Activated CD4-positive, alpha-beta T cell treated with anti-CD3 and anti-CD28 coated beads for 4 hours (primary cell): Measurements from ENCODE around the gene ARHGEF11.

ENCODE experiments used
- DNase-seq, 2 donors: peaks; one replicate each; pipeline ENCODE4 v3.0.0-alpha.2; 2020

The ARHGEF11 gene

GRCh38 chr1:156892190-156893047, 153.1 kb downstream of the ARHGEF11 start:
- peak; percentile 85 to 87 for DNase-seq

- peak; percentile 41 to 55 for DNase-seq
Observed at GRCh38 chr1:156889802-156890580, 155.6 kb downstream of the ARHGEF11 start.

DNA sequence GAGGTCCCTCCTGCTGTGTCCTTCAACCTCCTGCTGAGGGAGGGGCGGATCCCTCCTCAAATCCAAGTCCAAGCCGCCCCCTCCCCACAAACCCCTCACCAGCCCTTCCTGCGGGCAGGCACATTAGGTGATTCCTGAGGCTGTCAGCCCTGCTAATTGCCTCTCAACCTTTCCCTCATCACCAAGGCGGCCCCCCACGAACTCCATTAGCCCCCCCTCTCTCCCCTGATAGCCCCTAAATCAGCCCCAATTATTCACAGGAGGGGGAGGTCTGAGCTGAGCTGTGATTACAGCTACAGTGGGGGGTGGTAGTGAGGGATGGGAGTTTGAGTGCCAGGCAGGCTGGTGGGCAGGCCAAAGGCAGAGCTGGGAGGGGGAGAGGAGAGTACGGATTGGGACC, 157.8 kb downstream of the ARHGEF11 start:
- DNase-seq: no peak

GRCh38 chr1:156887317-156887716, 158.2 kb downstream of the ARHGEF11 start:
- no peak for DNase-seq

GRCh38 chr1:156886583-156887281, 158.8 kb downstream of the ARHGEF11 start:
- DNase-seq: no peak

GRCh38 chr1:156885880-156886355, 159.6 kb downstream of the ARHGEF11 start:
- DNase-seq: no peak

DNA sequence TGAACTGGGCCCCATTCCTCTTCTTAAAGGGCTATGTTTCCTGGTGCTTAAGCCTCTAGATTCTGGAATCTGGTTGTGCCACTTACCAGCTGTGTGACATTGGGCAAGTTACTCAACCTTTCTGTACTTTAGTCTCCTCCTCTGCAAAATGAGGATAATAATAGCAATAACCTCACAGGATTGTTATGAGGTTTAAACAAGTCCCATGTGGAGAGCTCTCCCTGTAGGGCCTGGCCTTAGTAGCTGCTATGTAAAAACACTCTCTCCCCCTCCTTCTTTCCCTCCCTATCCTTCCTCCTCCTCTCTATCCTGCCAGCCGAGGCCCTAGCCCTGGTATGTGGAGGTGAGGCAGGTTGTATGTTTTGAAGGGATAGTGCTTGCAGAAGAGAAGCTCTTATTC, 160.2 kb downstream of the ARHGEF11 start:
- no peak for DNase-seq
